GM23338 (cell line): ENCODE results near the gene MECP2.

Experiments used
- POLR2AphosphoS5 ChIP-seq: IDR thresholded peaks from 2 replicates; pipeline ENCODE4 v1.6.1; 2016; ENCODE audit warnings: antibody characterized with exemption, low read depth
- TF ChIP-seq, protein P1 (sequence below), 2 experiments: fragments of 200-600 bp in 1 of 2; sonication (generic) in 1 of 2; conservative IDR thresholded peaks; 2 replicates each; pipeline versions ENCODE4 v1.5.1 to v1.6.1; 2016 to 2017; ENCODE audit warnings: antibody characterized with exemption in 2 of 2, low read depth in 2 of 2, mild to moderate bottlenecking in 2 of 2, moderate library complexity in 1 of 2

DNA sequence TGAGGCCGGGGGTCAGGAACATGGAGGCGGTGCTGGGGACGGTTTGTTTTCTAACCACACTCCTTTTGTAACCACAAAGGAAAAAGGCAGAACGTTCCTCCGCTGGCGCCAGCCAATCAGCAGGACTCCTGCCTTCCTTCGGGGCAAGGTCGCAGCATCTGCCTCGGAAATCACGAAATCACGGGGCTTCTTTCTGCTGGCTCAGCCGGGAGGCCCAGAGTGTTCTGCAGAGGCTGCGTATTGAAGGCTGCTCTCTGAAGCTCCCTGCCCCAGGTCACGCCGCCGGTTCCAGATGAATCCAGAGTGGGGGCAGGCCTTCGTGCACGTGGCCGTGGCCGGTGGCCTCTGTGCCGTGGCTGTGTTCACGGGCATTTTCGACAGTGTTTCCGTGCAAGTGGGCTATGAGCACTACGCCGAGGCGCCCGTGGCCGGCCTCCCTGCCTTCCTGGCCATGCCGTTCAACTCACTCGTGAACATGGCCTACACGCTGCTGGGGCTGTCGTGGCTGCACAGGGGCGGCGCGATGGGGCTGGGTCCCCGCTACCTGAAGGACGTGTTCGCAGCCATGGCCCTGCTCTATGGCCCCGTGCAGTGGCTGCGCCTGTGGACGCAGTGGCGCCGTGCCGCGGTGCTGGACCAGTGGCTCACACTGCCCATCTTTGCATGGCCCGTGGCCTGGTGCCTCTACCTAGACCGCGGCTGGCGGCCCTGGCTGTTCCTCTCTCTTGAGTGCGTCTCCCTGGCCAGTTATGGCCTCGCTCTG, 115.6 kb downstream of the MECP2 start:
- TF ChIP-seq POLR2AphosphoS5: no peak
- TF ChIP-seq, protein P1, sequence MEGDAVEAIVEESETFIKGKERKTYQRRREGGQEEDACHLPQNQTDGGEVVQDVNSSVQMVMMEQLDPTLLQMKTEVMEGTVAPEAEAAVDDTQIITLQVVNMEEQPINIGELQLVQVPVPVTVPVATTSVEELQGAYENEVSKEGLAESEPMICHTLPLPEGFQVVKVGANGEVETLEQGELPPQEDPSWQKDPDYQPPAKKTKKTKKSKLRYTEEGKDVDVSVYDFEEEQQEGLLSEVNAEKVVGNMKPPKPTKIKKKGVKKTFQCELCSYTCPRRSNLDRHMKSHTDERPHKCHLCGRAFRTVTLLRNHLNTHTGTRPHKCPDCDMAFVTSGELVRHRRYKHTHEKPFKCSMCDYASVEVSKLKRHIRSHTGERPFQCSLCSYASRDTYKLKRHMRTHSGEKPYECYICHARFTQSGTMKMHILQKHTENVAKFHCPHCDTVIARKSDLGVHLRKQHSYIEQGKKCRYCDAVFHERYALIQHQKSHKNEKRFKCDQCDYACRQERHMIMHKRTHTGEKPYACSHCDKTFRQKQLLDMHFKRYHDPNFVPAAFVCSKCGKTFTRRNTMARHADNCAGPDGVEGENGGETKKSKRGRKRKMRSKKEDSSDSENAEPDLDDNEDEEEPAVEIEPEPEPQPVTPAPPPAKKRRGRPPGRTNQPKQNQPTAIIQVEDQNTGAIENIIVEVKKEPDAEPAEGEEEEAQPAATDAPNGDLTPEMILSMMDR (conservative IDR thresholded peaks at IDR 0.05; ENCODE audit: low read depth in 2 of 2): no peak
